ENCODE data around the gene ANKRD10.

DNA sequence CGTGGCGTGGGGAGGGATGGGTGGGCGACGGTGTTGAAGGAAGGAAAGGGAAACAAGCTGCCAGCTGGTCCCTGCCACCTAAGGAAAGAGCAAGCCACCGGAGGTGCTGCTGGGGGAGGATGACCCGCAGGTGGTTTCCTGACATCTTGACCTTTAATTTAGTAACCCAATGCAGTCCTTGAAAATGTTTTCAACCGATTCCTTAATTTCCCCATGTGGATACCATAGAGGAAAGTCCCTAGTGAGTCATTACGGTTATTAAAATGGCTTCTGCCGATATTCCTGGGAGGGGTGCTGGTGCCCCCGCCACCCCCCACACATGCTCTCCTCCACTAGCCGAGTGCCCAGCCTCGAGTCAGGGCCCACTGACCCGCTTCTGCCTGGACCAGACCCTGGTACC, 6.3 kb upstream of the ANKRD10 start:
- TF ChIP-seq EZH2phosphoT487 (IDR thresholded peaks at IDR 0.05; ENCODE audit: insufficient read depth, low read depth) (no peak), EZH2 (IDR thresholded peaks at IDR 0.05; ENCODE audit: insufficient read depth, poor library complexity, severe bottlenecking) (no peak)
